ENCODE data around the gene ZBTB20. TPM values are rescaled to one million over a fixed set of nuclear protein-coding genes. Genes with fewer than 3 reads are reported as not detected.

The ZBTB20 gene
- total and polyA plus RNA-seq, 4 donors = 0.88 to 83.2 (median 20.4) TPM

DNA sequence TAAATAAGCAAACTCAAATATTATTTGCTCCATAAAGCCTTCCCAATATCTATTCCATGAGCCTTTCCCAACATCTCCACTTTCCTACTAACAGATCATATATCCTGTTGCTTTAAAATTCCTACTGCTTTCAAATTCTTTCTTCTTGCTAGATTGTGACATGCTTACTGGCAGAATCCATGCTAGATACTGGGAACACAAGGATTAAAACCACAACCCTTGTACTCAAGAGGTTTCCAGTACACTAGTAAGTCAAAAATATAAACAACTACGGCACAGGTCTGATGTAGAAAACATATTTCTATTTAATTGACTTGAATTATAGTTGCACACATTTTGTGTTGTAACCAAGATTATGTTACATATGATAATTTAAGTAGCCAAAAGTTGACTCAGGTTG, 275.0 kb downstream of the ZBTB20 start:
- Histone ChIP-seq H3K9me3 (ENCODE audit: control insufficient read depth in 4 of 4, low read length in 3 of 4) (no peaks in the 10 kb centered on the region), H3K36me3 (ENCODE audit: control insufficient read depth in 4 of 4, insufficient read depth in 3 of 4, low read depth in 1 of 4, low read length in 3 of 4) (no peaks in the 10 kb centered on the region), H3K27me3 (ENCODE audit: control insufficient read depth in 4 of 4, insufficient read depth in 4 of 4, low read length in 3 of 4) (no peaks in the 10 kb centered on the region), H3K4me3 (ENCODE audit: low read depth in 1 of 3, low read length in 3 of 3) (peak overlapping the region; percentile 7 to 47 (median 30)), H3K9ac (ENCODE audit: low read depth in 1 of 2, low read length in 2 of 2) (peak overlapping the region; percentile 21 to 45), H3K27ac (ENCODE audit: low read depth in 1 of 2, low read length in 2 of 2) (peak overlapping the region; percentile 79 to 80), H3K4me1 (ENCODE audit: control insufficient read depth in 4 of 4, insufficient read depth in 4 of 4, low read length in 3 of 4) (peaks cover 4 to 44% (median 26%) of the 10 kb centered on the region in 4 donors)
- TF ChIP-seq RAD21 (IDR thresholded peaks at IDR 0.05) (peak; percentile 9 to 39), HNF4G (IDR thresholded peaks at IDR 0.05) (no peak), NR2F2 (IDR thresholded peaks at IDR 0.05) (no peak)
- DNase-seq (ENCODE audit: low spot score) = no peak
- WGBS = 40% methylated on average over 1 of the region's 1 CpG

DNA sequence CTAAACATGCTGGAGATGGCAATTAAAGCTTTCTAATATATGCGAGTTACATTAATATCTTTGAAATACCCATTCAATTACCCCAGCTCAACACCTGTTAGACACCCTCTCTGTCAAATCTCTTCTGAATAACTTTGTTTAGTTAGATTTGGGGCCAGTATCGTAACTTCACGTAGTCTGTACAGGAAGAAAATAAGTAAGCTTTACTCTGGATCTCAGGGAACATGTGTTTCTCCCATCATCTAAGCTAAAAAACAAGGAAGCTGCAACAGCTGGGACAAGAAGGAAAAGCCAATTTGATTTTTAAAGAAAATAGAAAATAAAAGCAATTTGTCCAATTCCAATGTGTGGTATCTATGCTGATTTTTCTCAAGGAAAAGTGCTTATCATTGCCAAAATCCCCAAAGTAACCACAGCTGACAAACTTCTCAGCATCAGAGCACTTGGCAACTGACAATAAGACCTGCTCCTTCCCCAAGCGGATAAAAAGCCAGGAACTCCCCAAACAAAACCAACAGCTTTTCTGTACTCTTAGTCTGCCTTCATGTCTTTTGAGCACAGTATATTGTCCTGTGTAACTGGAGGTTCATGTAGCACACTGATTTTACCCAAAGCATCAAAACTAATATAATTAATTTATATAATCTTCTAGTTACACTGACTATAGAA, 279.1 kb downstream of the ZBTB20 start:
- Histone ChIP-seq H3K4me1 (ENCODE audit: control insufficient read depth in 4 of 4, insufficient read depth in 4 of 4, low read length in 3 of 4) (peaks cover 5 to 42% (median 18%) of the 10 kb centered on the region in 4 donors), H3K27ac (ENCODE audit: low read depth in 1 of 2, low read length in 2 of 2) (no peak overlapping the region), H3K27me3 (ENCODE audit: control insufficient read depth in 4 of 4, insufficient read depth in 4 of 4, low read length in 3 of 4) (no peaks in the 10 kb centered on the region), H3K36me3 (ENCODE audit: control insufficient read depth in 4 of 4, insufficient read depth in 3 of 4, low read depth in 1 of 4, low read length in 3 of 4) (no peaks in the 10 kb centered on the region), H3K9me3 (ENCODE audit: control insufficient read depth in 4 of 4, low read length in 3 of 4) (no peaks in the 10 kb centered on the region), H3K9ac (ENCODE audit: low read depth in 1 of 2, low read length in 2 of 2) (no peak overlapping the region), H3K4me3 (ENCODE audit: low read depth in 1 of 3, low read length in 3 of 3) (no peak overlapping the region)
- 96% methylated on average over 4 of the region's 4 CpGs for WGBS
- TF ChIP-seq, protein P1, sequence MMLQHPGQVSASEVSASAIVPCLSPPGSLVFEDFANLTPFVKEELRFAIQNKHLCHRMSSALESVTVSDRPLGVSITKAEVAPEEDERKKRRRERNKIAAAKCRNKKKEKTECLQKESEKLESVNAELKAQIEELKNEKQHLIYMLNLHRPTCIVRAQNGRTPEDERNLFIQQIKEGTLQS (IDR thresholded peaks at IDR 0.05) = no peak
- TF ChIP-seq JUND (IDR thresholded peaks at IDR 0.05) (no peak), YY1 (IDR thresholded peaks at IDR 0.05) (no peak), SP1 (IDR thresholded peaks at IDR 0.05) (no peak), EGR1 (IDR thresholded peaks at IDR 0.05; ENCODE audit: low read depth in 2 of 2) (no peak), RAD21 (IDR thresholded peaks at IDR 0.05) (no peak), FOXA2 (IDR thresholded peaks at IDR 0.05) (no peak), NR2F2 (IDR thresholded peaks at IDR 0.05) (no peak), HNF4G (IDR thresholded peaks at IDR 0.05) (no peak), TAF1 (conservative IDR thresholded peaks at IDR 0.05) (no peak), HNF4A (conservative IDR thresholded peaks at IDR 0.05) (no peak), GABPA (IDR thresholded peaks at IDR 0.05 in 1 of 2, conservative IDR thresholded peaks at IDR 0.05 in 1 of 2) (no peak), FOXA1 (IDR thresholded peaks at IDR 0.05) (no peak), RXRA (IDR thresholded peaks at IDR 0.05) (no peak)
- TF ChIP-seq, protein P2, sequence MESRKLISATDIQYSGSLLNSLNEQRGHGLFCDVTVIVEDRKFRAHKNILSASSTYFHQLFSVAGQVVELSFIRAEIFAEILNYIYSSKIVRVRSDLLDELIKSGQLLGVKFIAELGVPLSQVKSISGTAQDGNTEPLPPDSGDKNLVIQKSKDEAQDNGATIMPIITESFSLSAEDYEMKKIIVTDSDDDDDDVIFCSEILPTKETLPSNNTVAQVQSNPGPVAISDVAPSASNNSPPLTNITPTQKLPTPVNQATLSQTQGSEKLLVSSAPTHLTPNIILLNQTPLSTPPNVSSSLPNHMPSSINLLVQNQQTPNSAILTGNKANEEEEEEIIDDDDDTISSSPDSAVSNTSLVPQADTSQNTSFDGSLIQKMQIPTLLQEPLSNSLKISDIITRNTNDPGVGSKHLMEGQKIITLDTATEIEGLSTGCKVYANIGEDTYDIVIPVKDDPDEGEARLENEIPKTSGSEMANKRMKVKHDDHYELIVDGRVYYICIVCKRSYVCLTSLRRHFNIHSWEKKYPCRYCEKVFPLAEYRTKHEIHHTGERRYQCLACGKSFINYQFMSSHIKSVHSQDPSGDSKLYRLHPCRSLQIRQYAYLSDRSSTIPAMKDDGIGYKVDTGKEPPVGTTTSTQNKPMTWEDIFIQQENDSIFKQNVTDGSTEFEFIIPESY (IDR thresholded peaks at IDR 0.05) = no peak
- TF ChIP-seq, protein P3, sequence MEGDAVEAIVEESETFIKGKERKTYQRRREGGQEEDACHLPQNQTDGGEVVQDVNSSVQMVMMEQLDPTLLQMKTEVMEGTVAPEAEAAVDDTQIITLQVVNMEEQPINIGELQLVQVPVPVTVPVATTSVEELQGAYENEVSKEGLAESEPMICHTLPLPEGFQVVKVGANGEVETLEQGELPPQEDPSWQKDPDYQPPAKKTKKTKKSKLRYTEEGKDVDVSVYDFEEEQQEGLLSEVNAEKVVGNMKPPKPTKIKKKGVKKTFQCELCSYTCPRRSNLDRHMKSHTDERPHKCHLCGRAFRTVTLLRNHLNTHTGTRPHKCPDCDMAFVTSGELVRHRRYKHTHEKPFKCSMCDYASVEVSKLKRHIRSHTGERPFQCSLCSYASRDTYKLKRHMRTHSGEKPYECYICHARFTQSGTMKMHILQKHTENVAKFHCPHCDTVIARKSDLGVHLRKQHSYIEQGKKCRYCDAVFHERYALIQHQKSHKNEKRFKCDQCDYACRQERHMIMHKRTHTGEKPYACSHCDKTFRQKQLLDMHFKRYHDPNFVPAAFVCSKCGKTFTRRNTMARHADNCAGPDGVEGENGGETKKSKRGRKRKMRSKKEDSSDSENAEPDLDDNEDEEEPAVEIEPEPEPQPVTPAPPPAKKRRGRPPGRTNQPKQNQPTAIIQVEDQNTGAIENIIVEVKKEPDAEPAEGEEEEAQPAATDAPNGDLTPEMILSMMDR (IDR thresholded peaks at IDR 0.05; ENCODE audit: low read depth, low read length, missing input control) = no peak
- TF ChIP-seq, protein P4, sequence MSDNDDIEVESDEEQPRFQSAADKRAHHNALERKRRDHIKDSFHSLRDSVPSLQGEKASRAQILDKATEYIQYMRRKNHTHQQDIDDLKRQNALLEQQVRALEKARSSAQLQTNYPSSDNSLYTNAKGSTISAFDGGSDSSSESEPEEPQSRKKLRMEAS (IDR thresholded peaks at IDR 0.05) = no peak
- TF ChIP-seq, protein P5, sequence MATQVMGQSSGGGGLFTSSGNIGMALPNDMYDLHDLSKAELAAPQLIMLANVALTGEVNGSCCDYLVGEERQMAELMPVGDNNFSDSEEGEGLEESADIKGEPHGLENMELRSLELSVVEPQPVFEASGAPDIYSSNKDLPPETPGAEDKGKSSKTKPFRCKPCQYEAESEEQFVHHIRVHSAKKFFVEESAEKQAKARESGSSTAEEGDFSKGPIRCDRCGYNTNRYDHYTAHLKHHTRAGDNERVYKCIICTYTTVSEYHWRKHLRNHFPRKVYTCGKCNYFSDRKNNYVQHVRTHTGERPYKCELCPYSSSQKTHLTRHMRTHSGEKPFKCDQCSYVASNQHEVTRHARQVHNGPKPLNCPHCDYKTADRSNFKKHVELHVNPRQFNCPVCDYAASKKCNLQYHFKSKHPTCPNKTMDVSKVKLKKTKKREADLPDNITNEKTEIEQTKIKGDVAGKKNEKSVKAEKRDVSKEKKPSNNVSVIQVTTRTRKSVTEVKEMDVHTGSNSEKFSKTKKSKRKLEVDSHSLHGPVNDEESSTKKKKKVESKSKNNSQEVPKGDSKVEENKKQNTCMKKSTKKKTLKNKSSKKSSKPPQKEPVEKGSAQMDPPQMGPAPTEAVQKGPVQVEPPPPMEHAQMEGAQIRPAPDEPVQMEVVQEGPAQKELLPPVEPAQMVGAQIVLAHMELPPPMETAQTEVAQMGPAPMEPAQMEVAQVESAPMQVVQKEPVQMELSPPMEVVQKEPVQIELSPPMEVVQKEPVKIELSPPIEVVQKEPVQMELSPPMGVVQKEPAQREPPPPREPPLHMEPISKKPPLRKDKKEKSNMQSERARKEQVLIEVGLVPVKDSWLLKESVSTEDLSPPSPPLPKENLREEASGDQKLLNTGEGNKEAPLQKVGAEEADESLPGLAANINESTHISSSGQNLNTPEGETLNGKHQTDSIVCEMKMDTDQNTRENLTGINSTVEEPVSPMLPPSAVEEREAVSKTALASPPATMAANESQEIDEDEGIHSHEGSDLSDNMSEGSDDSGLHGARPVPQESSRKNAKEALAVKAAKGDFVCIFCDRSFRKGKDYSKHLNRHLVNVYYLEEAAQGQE (IDR thresholded peaks at IDR 0.05) = no peak
- DNase-seq (ENCODE audit: low spot score) = no peak

All from liver (tissue), 9 donors.